ENCODE results near the gene SPOCK3. TPM values are rescaled to one million over a fixed set of nuclear protein-coding genes. Genes with fewer than 3 reads are reported as not detected.

Gene SPOCK3
- total RNA-seq, 1 donor from 2014 or later, result 0.74 TPM

DNA sequence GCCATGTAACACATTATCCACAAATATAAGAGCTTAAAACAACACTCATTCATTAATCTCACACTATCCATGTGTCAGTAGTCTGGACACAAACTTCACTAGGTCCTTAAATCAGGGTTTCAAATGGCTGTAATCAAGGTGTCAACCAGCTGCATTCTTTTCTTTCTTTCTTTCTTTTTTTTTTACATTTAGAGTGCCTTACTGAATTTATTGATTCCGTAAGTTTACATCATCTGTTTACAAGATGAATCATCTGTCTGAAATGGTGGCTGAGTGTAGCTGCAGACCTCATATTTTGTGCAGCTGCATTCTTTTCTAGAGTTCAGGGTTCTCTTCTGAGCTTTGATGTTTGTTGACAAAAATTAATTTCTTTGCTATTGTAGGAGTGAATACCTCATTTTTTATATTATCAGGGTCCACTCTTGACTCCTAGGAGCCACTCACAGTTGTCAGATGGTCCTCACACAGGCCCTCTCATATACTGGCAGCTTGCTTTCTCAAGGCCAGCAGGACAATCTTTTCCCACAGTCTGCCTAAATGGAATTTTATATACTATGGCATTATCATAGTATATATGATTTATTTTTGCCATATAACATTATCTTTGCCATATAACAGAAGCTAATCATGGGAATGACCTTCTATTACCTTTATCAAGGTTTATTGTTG, 37.8 kb downstream of the SPOCK3 start:
- Histone ChIP-seq H3K9me3 (no peaks in the 10 kb centered on the region), H3K4me3 (no peak overlapping the region), H3K36me3 (no peaks in the 10 kb centered on the region), H3K27ac (no peak overlapping the region), H3K27me3 (ENCODE audit: low read depth) (no peaks in the 10 kb centered on the region), H3K4me1 (no peaks in the 10 kb centered on the region)
- intact Hi-C loops (cut with DNase I), result no loop called here
- TF ChIP-seq, protein P1, sequence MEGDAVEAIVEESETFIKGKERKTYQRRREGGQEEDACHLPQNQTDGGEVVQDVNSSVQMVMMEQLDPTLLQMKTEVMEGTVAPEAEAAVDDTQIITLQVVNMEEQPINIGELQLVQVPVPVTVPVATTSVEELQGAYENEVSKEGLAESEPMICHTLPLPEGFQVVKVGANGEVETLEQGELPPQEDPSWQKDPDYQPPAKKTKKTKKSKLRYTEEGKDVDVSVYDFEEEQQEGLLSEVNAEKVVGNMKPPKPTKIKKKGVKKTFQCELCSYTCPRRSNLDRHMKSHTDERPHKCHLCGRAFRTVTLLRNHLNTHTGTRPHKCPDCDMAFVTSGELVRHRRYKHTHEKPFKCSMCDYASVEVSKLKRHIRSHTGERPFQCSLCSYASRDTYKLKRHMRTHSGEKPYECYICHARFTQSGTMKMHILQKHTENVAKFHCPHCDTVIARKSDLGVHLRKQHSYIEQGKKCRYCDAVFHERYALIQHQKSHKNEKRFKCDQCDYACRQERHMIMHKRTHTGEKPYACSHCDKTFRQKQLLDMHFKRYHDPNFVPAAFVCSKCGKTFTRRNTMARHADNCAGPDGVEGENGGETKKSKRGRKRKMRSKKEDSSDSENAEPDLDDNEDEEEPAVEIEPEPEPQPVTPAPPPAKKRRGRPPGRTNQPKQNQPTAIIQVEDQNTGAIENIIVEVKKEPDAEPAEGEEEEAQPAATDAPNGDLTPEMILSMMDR (IDR thresholded peaks at IDR 0.05), result no peak
- DNase-seq (no peak), ATAC-seq (no peak)

DNA sequence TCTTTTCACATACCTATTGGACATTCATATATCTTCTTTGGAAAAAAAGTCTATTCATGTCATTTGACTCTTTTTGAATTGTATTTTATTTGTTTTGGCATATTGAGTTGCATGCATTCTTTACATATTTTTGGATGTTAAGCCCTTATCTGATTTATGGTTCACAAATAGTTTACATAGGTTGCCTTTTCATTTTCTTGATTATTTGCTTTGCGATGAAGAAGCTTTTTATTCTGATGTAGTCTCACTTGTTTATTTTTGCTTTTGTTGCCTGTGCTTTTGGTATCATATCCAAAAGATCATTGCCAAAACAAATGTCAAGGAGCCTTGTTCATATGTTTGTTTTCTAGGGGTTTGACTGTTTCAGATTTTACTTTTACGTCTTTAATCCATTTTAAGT, 43.9 kb downstream of the SPOCK3 start:
- TF ChIP-seq, protein P1 (IDR thresholded peaks at IDR 0.05), result no peak
- H3K4me1 ChIP-seq, result no peaks in the 10 kb centered on the region
- H3K9me3 ChIP-seq, result no peaks in the 10 kb centered on the region
- DNase-seq (no peak), ATAC-seq (no peak)
- H3K4me3 ChIP-seq, result no peak overlapping the region
- intact Hi-C loops (cut with DNase I), result no loop called here
- no peaks in the 10 kb centered on the region for H3K36me3 ChIP-seq
- no peaks in the 10 kb centered on the region for H3K27me3 ChIP-seq (ENCODE audit: low read depth)
- H3K27ac ChIP-seq, result no peak overlapping the region

DNA sequence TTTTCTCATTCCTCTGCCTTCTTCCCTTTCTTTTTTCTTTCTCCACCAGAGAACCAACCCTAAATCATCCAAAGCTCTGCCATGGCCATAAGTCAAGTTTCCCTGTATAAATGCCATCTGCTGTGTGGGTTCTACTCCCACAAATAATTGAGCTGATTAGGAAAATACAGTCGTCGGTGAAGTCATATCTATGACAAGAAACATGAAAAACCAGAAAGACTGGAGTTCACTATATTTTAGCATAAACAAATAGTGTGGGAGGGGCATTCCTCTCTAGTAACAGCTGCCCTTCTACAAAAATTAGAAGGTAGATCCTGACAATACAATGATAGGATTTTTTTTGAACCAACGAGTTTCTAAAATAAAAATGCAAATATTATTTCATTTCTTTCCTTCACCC, 48.8 kb downstream of the SPOCK3 start:
- no peak for DNase-seq
- H3K4me1 ChIP-seq, result no peaks in the 10 kb centered on the region
- intact Hi-C loops (cut with DNase I), result no loop called here
- no peak overlapping the region for H3K27ac ChIP-seq
- H3K36me3 ChIP-seq, result no peaks in the 10 kb centered on the region
- TF ChIP-seq, protein P1 (IDR thresholded peaks at IDR 0.05), result no peak
- ATAC-seq, result no peak
- no peak overlapping the region for H3K4me3 ChIP-seq
- H3K9me3 ChIP-seq, result no peaks in the 10 kb centered on the region
- H3K27me3 ChIP-seq (ENCODE audit: low read depth), result no peaks in the 10 kb centered on the region

DNA sequence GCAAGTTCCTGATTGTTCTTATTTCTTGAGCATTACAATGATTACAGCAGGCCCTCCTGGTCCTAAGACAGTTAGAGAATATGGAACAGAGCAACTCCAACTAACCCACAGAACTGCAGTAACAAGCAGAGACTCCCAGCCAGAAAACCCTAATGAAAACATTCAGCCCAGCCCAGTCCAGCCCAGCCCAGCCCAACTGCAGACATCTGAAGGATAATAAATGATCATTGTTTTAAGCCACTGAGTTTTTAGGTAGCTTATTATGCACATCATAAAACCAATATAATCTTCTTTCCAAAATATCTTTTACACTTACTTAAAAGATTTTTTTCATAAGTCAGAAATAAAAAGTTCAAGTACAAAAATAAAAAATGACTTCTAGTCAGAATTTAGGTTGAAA, 51.3 kb downstream of the SPOCK3 start:
- no peaks in the 10 kb centered on the region for H3K36me3 ChIP-seq
- H3K4me1 ChIP-seq, result no peaks in the 10 kb centered on the region
- no peak overlapping the region for H3K27ac ChIP-seq
- no peak overlapping the region for H3K4me3 ChIP-seq
- intact Hi-C loops (cut with DNase I), result no loop called here
- H3K9me3 ChIP-seq, result no peaks in the 10 kb centered on the region
- DNase-seq (no peak), ATAC-seq (no peak)
- H3K27me3 ChIP-seq (ENCODE audit: low read depth), result no peaks in the 10 kb centered on the region
- TF ChIP-seq, protein P1 (IDR thresholded peaks at IDR 0.05), result no peak

DNA sequence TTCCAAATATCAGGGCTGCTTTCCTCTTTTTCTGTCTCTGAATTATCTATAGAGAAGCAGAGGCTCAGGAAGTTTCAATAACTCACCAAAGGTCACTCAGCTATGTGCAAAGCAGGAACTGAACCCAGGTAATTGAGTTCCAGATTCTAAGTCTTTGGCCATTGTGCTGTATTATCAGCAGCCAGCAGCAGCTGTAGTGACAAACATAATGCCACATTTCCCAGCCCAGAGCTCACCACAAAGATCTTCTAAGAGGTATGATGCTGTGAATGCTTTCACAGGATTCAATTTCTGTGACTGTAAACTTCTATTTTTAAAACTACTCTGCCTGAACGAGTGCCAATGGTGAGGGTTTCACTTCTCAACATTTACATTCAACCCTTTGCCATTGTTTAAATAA, 56.4 kb downstream of the SPOCK3 start:
- TF ChIP-seq, protein P1 (IDR thresholded peaks at IDR 0.05), result no peak
- Histone ChIP-seq H3K4me1 (no peaks in the 10 kb centered on the region), H3K27ac (no peak overlapping the region), H3K9me3 (no peaks in the 10 kb centered on the region), H3K27me3 (ENCODE audit: low read depth) (no peaks in the 10 kb centered on the region), H3K4me3 (no peak overlapping the region), H3K36me3 (no peaks in the 10 kb centered on the region)
- ATAC-seq (no peak), DNase-seq (no peak)
- intact Hi-C loops (cut with DNase I), result no loop called here
